ENCODE measurements around the gene TEF.

GRCh38 chr22:41418717-41419116 lies 37.0 kb downstream of the TEF start:
- no peak for TF ChIP-seq POLR2A (IDR thresholded peaks at IDR 0.05)
- no peak for TF ChIP-seq CTCF (IDR thresholded peaks at IDR 0.05)

Data from testis (tissue), 2 donors.